DND-41 (cell line): Measurements from ENCODE around the gene PLA2G2D.

Experiments
- ATAC-seq: fragments of 200-7000 bp; cut with Tn5 transposase; 3 replicates; pipeline ENCODE4 v1.9.1; 2021; ENCODE audit warnings: low read depth; ENCODE audit not compliant: insufficient read depth
- DNase-seq: peaks from one replicate; pipeline ENCODE4 v3.0.0-alpha.2; 2020
- H2AFZ ChIP-seq: 2 replicates; pipeline ENCODE4 v1.6.0; 2012; ENCODE audit warnings: low read depth, low read length
- H3K27ac ChIP-seq: 2 replicates; pipeline ENCODE4 v1.5.1; 2012; ENCODE audit warnings: low read length, inconsistent platforms
- H3K27me3 ChIP-seq: fragments of 200-600 bp; sonication (generic); 2 replicates; pipeline ENCODE4 v1.6.0; 2012; ENCODE audit warnings: low read length, mild to moderate bottlenecking, inconsistent platforms; ENCODE audit not compliant: insufficient read depth, poor library complexity
- H3K36me3 ChIP-seq: 2 replicates; pipeline ENCODE4 v1.5.1; 2012; ENCODE audit warnings: low read length, inconsistent platforms; ENCODE audit not compliant: insufficient read depth
- H3K4me1 ChIP-seq: 2 replicates; pipeline ENCODE4 v1.5.1; 2012; ENCODE audit warnings: mild to moderate bottlenecking, low read length; ENCODE audit not compliant: insufficient read depth
- H3K4me2 ChIP-seq: 2 replicates; pipeline ENCODE4 v1.6.0; 2012; ENCODE audit warnings: mild to moderate bottlenecking, moderate library complexity, low read length, inconsistent platforms; ENCODE audit not compliant: insufficient read depth
- H3K4me3 ChIP-seq, 2 experiments: fragments of 200-600 bp in 1 of 2; shearing (Covaris generic) in 1 of 2; 2 replicates each; pipeline ENCODE4 v1.5.1; 2012 to 2016; ENCODE audit warnings: inconsistent platforms in 2 of 2, low read length in 2 of 2, mild to moderate bottlenecking in 2 of 2, low read depth in 1 of 2, moderate library complexity in 1 of 2
- H3K79me2 ChIP-seq: 2 replicates; pipeline ENCODE4 v1.6.0; 2012; ENCODE audit warnings: low read length, inconsistent platforms; ENCODE audit not compliant: insufficient read depth
- H3K9ac ChIP-seq: 2 replicates; pipeline ENCODE4 v1.6.0; 2012; ENCODE audit warnings: low read depth, mild to moderate bottlenecking, inconsistent platforms, low read length, moderate library complexity
- H3K9me3 ChIP-seq: 2 replicates; pipeline ENCODE4 v1.5.1; 2012; ENCODE audit warnings: low read length, moderate library complexity, mild to moderate bottlenecking, inconsistent platforms; ENCODE audit not compliant: insufficient read depth, severe bottlenecking
- H4K20me1 ChIP-seq: 2 replicates; pipeline ENCODE4 v1.6.0; 2012; ENCODE audit warnings: low read length; ENCODE audit not compliant: insufficient read depth
- CTCF ChIP-seq: IDR thresholded peaks from 2 replicates; pipeline ENCODE4 v1.5.1; 2012; ENCODE audit warnings: borderline replicate concordance, low read length, moderate library complexity, mild to moderate bottlenecking; ENCODE audit not compliant: poor library complexity, severe bottlenecking; ENCODE audit errors: extremely low read depth
- EZH2 ChIP-seq: IDR thresholded peaks from 3 replicates; pipeline ENCODE4 v1.6.1; 2012; ENCODE audit warnings: borderline replicate concordance, low read depth, mild to moderate bottlenecking, moderate library complexity, low read length, inconsistent platforms; ENCODE audit not compliant: severe bottlenecking

The PLA2G2D gene

GRCh38 chr1:20153000-20153418 is 33.7 kb upstream of the PLA2G2D start:
- H3K4me2 ChIP-seq: no peak overlapping the region
- no peak for DNase-seq
- no peaks in the 10 kb centered on the region for H3K36me3 ChIP-seq
- no peak for TF ChIP-seq CTCF
- no peak for TF ChIP-seq EZH2
- no peaks in the 10 kb centered on the region for H3K9me3 ChIP-seq
- no peak overlapping the region for H3K9ac ChIP-seq
- no peaks in the 10 kb centered on the region for H3K79me2 ChIP-seq
- H4K20me1 ChIP-seq: no peaks in the 10 kb centered on the region
- H2AFZ ChIP-seq: no peak overlapping the region
- peaks cover 9% of the 10 kb centered on the region for H3K4me1 ChIP-seq
- H3K4me3 ChIP-seq: no peak overlapping the region
- ATAC-seq: no peak
- H3K27me3 ChIP-seq: no peaks in the 10 kb centered on the region
- H3K27ac ChIP-seq: no peak overlapping the region

- Histone ChIP-seq H3K27me3 (no peaks in the 10 kb centered on the region), H3K79me2 (no peaks in the 10 kb centered on the region), H4K20me1 (no peaks in the 10 kb centered on the region), H3K27ac (no peak overlapping the region), H3K4me2 (0 out of 2 replicates have a peak overlapping the region, but pooled peaks have one; percentile 51), H2AFZ (no peak overlapping the region), H3K4me3 (no peak overlapping the region), H3K9ac (no peak overlapping the region), H3K36me3 (no peaks in the 10 kb centered on the region), H3K4me1 (peaks cover 9% of the 10 kb centered on the region), H3K9me3 (no peaks in the 10 kb centered on the region)
- peak; percentile 34; the same call in 2 of the 3 replicates for ATAC-seq
- no peak for DNase-seq
- TF ChIP-seq CTCF: no peak
- TF ChIP-seq EZH2: no peak
Measured at GRCh38 chr1:20152599-20152930, 33.2 kb upstream of the PLA2G2D start.

GRCh38 chr1:20151906-20152598 is 32.7 kb upstream of the PLA2G2D start:
- Histone ChIP-seq H3K4me2 (peak overlapping the region; percentile 51), H3K4me1 (peaks cover 9% of the 10 kb centered on the region), H3K36me3 (no peaks in the 10 kb centered on the region), H3K79me2 (no peaks in the 10 kb centered on the region), H2AFZ (peak overlapping the region; percentile 44), H3K9me3 (no peaks in the 10 kb centered on the region), H4K20me1 (no peaks in the 10 kb centered on the region), H3K27ac (no peak overlapping the region), H3K27me3 (no peaks in the 10 kb centered on the region), H3K9ac (peak overlapping the region; percentile 19; the same call in 1 of the 2 replicates), H3K4me3 (peak overlapping the region in 1 of 2 experiments; percentile 6; a peak in 1 of 4 replicates)
- DNase-seq (peak; percentile 74), ATAC-seq (peak; percentile 94)
- TF ChIP-seq EZH2 (no peak), CTCF (peak; percentile 94)

GRCh38 chr1:20150969-20151368 is 31.6 kb upstream of the PLA2G2D start:
- peaks cover 9% of the 10 kb centered on the region for H3K4me1 ChIP-seq
- H3K27me3 ChIP-seq: no peaks in the 10 kb centered on the region
- no peak for TF ChIP-seq EZH2
- TF ChIP-seq CTCF: no peak
- no peaks in the 10 kb centered on the region for H3K36me3 ChIP-seq
- no peaks in the 10 kb centered on the region for H3K79me2 ChIP-seq
- no peak overlapping the region for H3K27ac ChIP-seq
- DNase-seq (no peak), ATAC-seq (no peak)
- no peaks in the 10 kb centered on the region for H3K9me3 ChIP-seq
- no peak overlapping the region for H2AFZ ChIP-seq
- no peak overlapping the region for H3K4me3 ChIP-seq
- no peaks in the 10 kb centered on the region for H4K20me1 ChIP-seq
- no peak overlapping the region for H3K4me2 ChIP-seq
- no peak overlapping the region for H3K9ac ChIP-seq
